WERI-Rb-1 (cell line): ENCODE results near the gene GPX4.

Experiments used
- DNase-seq: peaks from one replicate; pipeline ENCODE4 v3.0.0-alpha.2; 2020
- H3K27ac ChIP-seq: fragments of 250-450 bp; sonication (Bioruptor Pico); 2 replicates; pipeline ENCODE4 v1.5.1; 2020; ENCODE audit warnings: mild to moderate bottlenecking, moderate library complexity
- H3K27me3 ChIP-seq: fragments of 250-450 bp; sonication (Bioruptor Pico); 2 replicates; pipeline ENCODE4 v1.5.1; 2021; ENCODE audit warnings: mild to moderate bottlenecking, low read depth, moderate library complexity; ENCODE audit not compliant: insufficient read depth, severe bottlenecking
- H3K36me3 ChIP-seq: fragments of 250-450 bp; sonication (Bioruptor Pico); 2 replicates; pipeline ENCODE4 v1.5.1; 2020; ENCODE audit warnings: mild to moderate bottlenecking, moderate library complexity
- H3K4me3 ChIP-seq: 2 replicates; pipeline ENCODE4 v1.5.1; 2011; ENCODE audit warnings: low read depth, mild to moderate bottlenecking, control low read depth, low read length
- H3K9me3 ChIP-seq: fragments of 250-450 bp; sonication (Bioruptor Pico); 2 replicates; pipeline ENCODE4 v1.5.1; 2021; ENCODE audit warnings: mild to moderate bottlenecking, moderate library complexity; ENCODE audit not compliant: severe bottlenecking
- CTCF ChIP-seq: IDR thresholded peaks from 2 replicates; pipeline ENCODE4 v1.5.1; 2011; ENCODE audit warnings: low read depth, mild to moderate bottlenecking, control low read depth, inconsistent platforms, low read length

GPX4 gene

GRCh38 chr19:1082928-1083816 lies 20.6 kb upstream of the GPX4 start:
- Histone ChIP-seq H3K9me3 (no peaks in the 10 kb centered on the region), H3K36me3 (peaks cover 34% of the 10 kb centered on the region), H3K4me3 (no peak overlapping the region), H3K27ac (no peak overlapping the region), H3K27me3 (no peaks in the 10 kb centered on the region)
- TF ChIP-seq CTCF: no peak
- no peak for DNase-seq

GRCh38 chr19:1084024-1084868 lies 19.5 kb upstream of the GPX4 start:
- Histone ChIP-seq H3K4me3 (no peak overlapping the region), H3K27me3 (no peaks in the 10 kb centered on the region), H3K9me3 (no peaks in the 10 kb centered on the region), H3K27ac (no peak overlapping the region), H3K36me3 (peaks cover 45% of the 10 kb centered on the region)
- TF ChIP-seq CTCF: no peak
- DNase-seq: no peak

GRCh38 chr19:1085053-1085658 lies 18.6 kb upstream of the GPX4 start:
- Histone ChIP-seq H3K27ac (0 out of 2 replicates have a peak overlapping the region, but pooled peaks have one; percentile 37), H3K9me3 (no peaks in the 10 kb centered on the region), H3K4me3 (no peak overlapping the region), H3K27me3 (no peaks in the 10 kb centered on the region), H3K36me3 (peaks cover 50% of the 10 kb centered on the region)
- TF ChIP-seq CTCF: no peak
- no peak for DNase-seq

- no peak for TF ChIP-seq CTCF
- H3K36me3 ChIP-seq: peaks cover 55% of the 10 kb centered on the region
- no peak for DNase-seq
- H3K27ac ChIP-seq: peak overlapping the region; percentile 37
- H3K4me3 ChIP-seq: no peak overlapping the region
- no peaks in the 10 kb centered on the region for H3K27me3 ChIP-seq
- H3K9me3 ChIP-seq: no peaks in the 10 kb centered on the region
These were observed 17.9 kb upstream of the GPX4 start for GRCh38 chr19:1085676-1086442.

GRCh38 chr19:1086613-1087012 lies 17.2 kb upstream of the GPX4 start:
- no peak for DNase-seq
- H3K36me3 ChIP-seq: peaks cover 61% of the 10 kb centered on the region
- H3K4me3 ChIP-seq: no peak overlapping the region
- H3K27me3 ChIP-seq: no peaks in the 10 kb centered on the region
- H3K9me3 ChIP-seq: no peaks in the 10 kb centered on the region
- peak overlapping the region; percentile 37 for H3K27ac ChIP-seq
- no peak for TF ChIP-seq CTCF
